ENCODE measurements around the gene CRISP3.

Gene CRISP3

GRCh38 chr6:49698478-49698877, 45.7 kb downstream of the CRISP3 start:
- DNase-seq, result no peak
- intact Hi-C loops (cut with DNase I), result no loop called here

DNA sequence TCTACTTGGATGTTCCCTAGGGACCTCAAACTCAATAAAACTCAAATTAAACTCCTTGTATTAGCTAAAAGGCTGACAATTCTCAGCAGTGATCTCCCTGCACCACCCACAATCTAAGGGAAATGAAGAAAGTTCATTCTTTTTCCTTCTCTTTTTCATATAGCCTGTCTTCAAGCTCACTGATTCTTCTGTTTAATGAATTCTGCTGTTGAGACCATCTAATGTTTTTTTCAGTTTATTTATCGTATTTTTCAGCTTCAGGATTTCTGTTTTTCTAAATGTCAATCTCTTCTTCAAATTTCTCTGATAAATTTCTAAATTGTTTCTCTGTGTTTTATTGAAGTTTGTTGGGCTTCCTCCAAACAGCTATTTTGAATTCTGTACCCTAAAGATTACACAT, 50.7 kb downstream of the CRISP3 start:
- intact Hi-C loops (cut with DNase I), result no loop called here
- no peak for DNase-seq

GRCh38 chr6:49692534-49692933, 51.7 kb downstream of the CRISP3 start:
- no peak for DNase-seq

More at GRCh38 chr6:49692534-49692933, 51.7 kb downstream of the CRISP3 start:
- intact Hi-C loops (cut with DNase I), result no loop called here

Measured in head of caudate nucleus (tissue), 42 donors.